ENCODE results near the gene SF3B5.
A peak's percentile ranks its signal among the peaks of the same experiment; 100 is the strongest.
"Not testable (repeated sequence)": the region's sequence is repeated elsewhere in the genome, so short reads cannot be mapped to it uniquely, and the experiment has no call there.

The SF3B5 gene

DNA sequence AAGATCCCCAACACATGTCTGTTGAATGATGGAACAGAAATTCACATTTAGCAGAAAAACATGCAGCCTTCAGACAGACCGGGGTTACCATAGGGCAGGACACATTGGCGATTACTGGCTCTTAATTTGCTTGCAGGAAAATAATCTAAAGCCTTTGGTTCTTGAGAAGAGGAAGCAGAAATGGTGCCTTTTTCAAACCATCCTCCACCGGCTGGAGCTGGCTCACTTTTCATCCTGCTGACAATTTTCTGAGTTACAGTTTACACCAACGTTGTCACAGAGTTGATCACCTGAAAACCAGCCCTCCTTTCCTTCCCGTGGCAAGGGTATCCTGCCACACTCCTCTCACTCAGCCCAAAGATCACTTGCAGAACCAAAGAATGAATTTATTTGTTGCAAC, 32.6 kb downstream of the SF3B5 start:
- no peak overlapping the region for H3K9ac ChIP-seq (ENCODE audit: low read depth, low read length)
- H3K36me3 ChIP-seq (ENCODE audit: insufficient read depth, low read depth, low read length) = no peaks in the 10 kb centered on the region
- no peak overlapping the region for H3K27ac ChIP-seq (ENCODE audit: low read length)
- H3K4me1 ChIP-seq (ENCODE audit: insufficient read depth, low read length) = peaks cover 17% of the 10 kb centered on the region; the same call in 1 of the 2 replicates
- H3K9me3 ChIP-seq (ENCODE audit: insufficient read depth, low read depth, low read length) = no peaks in the 10 kb centered on the region
- peaks cover 76% of the 10 kb centered on the region for H3K27me3 ChIP-seq (ENCODE audit: insufficient read depth, low read length)
- peak overlapping the region; percentile 81; the same call in 1 of the 2 replicates for H3K4me3 ChIP-seq (ENCODE audit: low read length)

DNA sequence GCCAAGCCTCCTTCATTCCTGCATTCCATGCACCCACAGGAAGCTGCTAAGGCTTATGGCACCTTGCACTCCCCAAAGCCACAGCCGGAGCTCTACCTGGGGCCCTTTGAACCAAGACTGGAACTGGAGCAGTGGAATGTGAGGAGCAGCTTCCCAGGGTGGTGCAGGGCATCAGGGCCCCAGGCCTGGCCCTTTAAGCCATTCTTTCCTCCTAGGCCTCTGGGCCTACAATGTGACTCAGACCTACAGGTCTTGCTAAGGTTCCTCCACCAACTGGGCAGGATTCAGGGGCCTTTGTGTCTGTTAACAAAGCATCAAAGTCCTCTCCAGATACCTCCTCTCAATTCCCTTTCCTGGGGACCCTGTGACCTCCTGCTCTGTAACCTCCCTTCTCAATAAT, 36.2 kb downstream of the SF3B5 start:
- Histone ChIP-seq H3K27ac (ENCODE audit: low read length) (no peak overlapping the region), H3K9ac (ENCODE audit: low read depth, low read length) (no peak overlapping the region), H3K4me3 (ENCODE audit: low read length) (no peak overlapping the region), H3K4me1 (ENCODE audit: insufficient read depth, low read length) (peaks cover 11% of the 10 kb centered on the region; the same call in 1 of the 2 replicates), H3K9me3 (ENCODE audit: insufficient read depth, low read depth, low read length) (no peaks in the 10 kb centered on the region), H3K36me3 (ENCODE audit: insufficient read depth, low read depth, low read length) (no peaks in the 10 kb centered on the region), H3K27me3 (ENCODE audit: insufficient read depth, low read length) (peaks cover 40% of the 10 kb centered on the region)

DNA sequence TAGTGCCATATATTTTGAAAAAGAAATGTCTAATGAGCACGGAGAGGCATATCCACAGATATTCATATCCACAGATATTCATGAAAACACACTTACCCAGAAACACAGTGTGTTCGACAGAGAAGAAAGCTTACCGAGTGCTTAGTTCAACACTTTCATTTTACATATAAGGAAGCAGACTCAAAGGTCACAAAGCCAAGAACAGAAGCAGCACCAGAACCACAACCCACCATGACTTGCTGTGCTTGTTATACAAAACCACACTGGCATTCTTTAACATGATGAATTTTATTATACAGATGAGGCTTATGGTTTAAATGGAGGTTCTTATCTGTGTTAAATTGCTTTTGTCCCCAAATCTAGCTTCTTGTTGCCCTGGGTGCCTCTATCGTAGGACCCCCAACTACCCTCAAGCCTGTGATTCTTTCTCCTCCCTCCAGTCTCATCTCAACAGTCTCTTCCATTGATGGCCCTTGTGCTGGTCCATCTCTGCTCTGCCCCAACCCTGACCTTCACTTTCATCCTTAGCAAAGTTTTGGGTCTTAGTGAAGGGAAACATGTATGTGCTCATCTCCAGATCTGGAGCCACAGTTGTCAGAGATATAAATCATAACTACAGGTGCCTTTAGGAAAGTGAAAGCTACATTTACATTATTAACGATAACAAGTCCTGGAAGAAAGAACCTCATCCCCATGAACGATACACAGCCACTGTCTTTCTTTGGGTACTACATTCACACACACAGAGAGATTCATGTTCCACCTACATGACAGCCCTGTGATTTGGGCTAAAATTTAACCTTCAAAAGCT, 40.0 kb downstream of the SF3B5 start:
- Histone ChIP-seq H3K9ac (ENCODE audit: low read depth, low read length) (no peak overlapping the region), H3K36me3 (ENCODE audit: insufficient read depth, low read depth, low read length) (no peaks in the 10 kb centered on the region), H3K4me3 (ENCODE audit: low read length) (no peak overlapping the region)

DNA sequence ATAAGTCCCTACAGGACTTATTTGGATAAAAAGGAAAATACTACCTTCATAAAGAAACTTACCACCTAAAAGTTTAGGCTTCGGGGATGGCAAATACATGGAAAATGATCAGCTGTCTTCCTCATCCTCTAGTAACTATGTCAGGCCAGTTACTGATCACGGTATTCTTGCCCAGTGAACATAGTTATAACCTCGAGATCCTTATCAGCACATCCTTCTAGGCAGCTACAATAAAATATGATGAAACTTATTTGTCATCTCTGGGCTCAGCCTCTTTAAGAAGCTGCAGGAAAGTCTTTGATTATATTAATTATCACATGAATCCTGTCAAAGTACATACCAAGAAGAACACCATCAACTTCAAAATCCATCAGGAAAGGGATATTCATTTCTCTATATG, 41.8 kb downstream of the SF3B5 start:
- H3K27ac ChIP-seq (ENCODE audit: low read length) = no peak overlapping the region
- no peaks in the 10 kb centered on the region for H3K9me3 ChIP-seq (ENCODE audit: insufficient read depth, low read depth, low read length)
- no peak overlapping the region for H3K9ac ChIP-seq (ENCODE audit: low read depth, low read length)
- no peaks in the 10 kb centered on the region for H3K27me3 ChIP-seq (ENCODE audit: insufficient read depth, low read length)
- no peaks in the 10 kb centered on the region for H3K36me3 ChIP-seq (ENCODE audit: insufficient read depth, low read depth, low read length)
- H3K4me1 ChIP-seq (ENCODE audit: insufficient read depth, low read length) = no peaks in the 10 kb centered on the region
- H3K4me3 ChIP-seq (ENCODE audit: low read length) = no peak overlapping the region

More for the DNA sequence above, 40.0 kb downstream of the SF3B5 start:
- H3K4me1 ChIP-seq (ENCODE audit: insufficient read depth, low read length) = no peaks in the 10 kb centered on the region
- no peak overlapping the region for H3K27ac ChIP-seq (ENCODE audit: low read length)
- peaks cover 2% of the 10 kb centered on the region; the same call in 1 of the 2 replicates for H3K27me3 ChIP-seq (ENCODE audit: insufficient read depth, low read length)
- no peaks in the 10 kb centered on the region for H3K9me3 ChIP-seq (ENCODE audit: insufficient read depth, low read depth, low read length)

DNA sequence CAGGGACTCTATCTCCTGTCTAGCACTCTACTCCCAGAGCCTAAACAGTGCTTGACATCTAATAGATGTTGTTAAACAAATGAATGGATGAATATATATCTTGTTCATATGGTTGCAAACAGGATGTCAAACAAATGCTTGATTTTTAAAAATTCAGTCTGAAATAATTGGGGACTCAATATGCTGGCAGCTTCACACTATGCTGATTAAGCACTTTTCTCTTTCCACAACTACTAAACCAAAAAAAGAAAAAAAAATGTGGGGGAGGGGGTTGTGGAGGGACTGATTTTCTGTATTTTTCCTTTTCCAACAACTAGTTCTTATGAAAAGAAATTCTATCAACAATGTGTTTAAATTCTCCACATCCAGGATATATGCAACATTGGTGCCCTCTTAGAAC, 42.9 kb downstream of the SF3B5 start:
- Histone ChIP-seq H3K9me3 (ENCODE audit: insufficient read depth, low read depth, low read length) (peaks cover 3% of the 10 kb centered on the region; the same call in 1 of the 2 replicates), H3K9ac (ENCODE audit: low read depth, low read length) (no peak overlapping the region), H3K36me3 (ENCODE audit: insufficient read depth, low read depth, low read length) (no peaks in the 10 kb centered on the region), H3K27ac (ENCODE audit: low read length) (no peak overlapping the region), H3K4me3 (ENCODE audit: low read length) (no peak overlapping the region), H3K27me3 (ENCODE audit: insufficient read depth, low read length) (no peaks in the 10 kb centered on the region), H3K4me1 (ENCODE audit: insufficient read depth, low read length) (no peaks in the 10 kb centered on the region)

DNA sequence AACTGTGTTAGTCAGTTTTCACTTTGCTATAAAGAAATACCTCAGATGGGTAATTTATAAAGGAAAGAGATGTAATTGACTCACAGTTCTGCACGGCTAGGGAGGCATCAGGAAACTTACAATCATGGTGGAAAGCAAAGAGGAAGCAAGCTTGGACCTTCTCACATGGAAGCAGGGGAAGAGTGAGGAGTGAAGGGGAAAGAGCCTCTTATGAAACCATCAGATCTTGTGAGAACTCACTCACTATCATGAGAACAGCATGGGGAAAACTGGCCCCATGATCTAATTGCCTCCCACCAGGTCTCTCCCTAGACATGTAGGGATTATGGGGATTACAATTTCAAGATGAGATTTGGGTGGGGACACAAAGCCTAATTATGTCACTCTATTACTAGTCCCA, 46.0 kb downstream of the SF3B5 start:
- Histone ChIP-seq H3K36me3 (ENCODE audit: insufficient read depth, low read depth, low read length) (no peaks in the 10 kb centered on the region), H3K9ac (ENCODE audit: low read depth, low read length) (no peak overlapping the region)

DNA sequence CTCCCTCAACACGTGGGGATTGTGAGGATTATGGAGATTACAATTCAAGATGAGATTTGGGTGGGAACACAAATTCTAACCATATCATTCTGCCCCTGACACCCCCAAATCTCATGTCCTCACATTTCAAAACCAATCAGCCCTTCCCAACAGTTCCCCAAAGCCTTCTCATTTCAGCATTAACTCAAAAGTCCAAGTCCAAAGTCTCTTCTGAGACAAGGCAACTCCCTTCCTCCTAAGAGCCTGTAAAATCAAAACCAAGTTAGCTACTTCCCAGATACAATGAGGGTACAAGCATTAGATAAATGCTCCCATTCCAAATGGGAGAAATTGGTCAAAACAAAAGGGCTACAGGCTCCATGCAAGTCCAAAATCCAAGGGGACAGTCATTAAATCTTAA, 47.7 kb downstream of the SF3B5 start:
- no peaks in the 10 kb centered on the region for H3K36me3 ChIP-seq (ENCODE audit: insufficient read depth, low read depth, low read length)
- no peak overlapping the region for H3K9ac ChIP-seq (ENCODE audit: low read depth, low read length)

More for the DNA sequence above, 46.0 kb downstream of the SF3B5 start:
- Histone ChIP-seq H3K27me3 (ENCODE audit: insufficient read depth, low read length) (no peaks in the 10 kb centered on the region), H3K4me1 (ENCODE audit: insufficient read depth, low read length) (no peaks in the 10 kb centered on the region), H3K4me3 (ENCODE audit: low read length) (no peak overlapping the region), H3K27ac (ENCODE audit: low read length) (no peak overlapping the region), H3K9me3 (ENCODE audit: insufficient read depth, low read depth, low read length) (peaks cover 3% of the 10 kb centered on the region; the same call in 1 of the 2 replicates)

DNA sequence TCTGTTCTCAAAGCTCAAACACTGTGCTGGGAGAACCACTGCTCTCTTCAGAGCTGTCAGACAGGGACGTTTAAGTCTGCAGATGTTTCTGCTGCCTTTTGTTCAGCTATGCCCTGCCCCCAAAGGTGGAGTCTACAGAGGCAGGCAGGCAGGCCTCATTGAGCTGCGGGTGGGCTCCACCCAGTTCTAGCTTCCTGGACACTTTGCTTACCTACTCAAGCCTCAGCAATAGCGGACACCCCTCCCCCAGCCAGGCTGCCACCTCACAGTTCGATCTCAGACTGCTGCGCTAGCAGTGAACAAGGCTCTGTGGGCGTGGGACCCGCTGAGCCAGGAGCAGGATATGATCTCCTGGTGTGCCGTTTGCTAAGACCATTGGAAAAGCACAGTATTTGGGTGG, 48.7 kb downstream of the SF3B5 start:
- H3K36me3 ChIP-seq (ENCODE audit: insufficient read depth, low read depth, low read length); H3K27ac ChIP-seq (ENCODE audit: low read length); H3K4me1 ChIP-seq (ENCODE audit: insufficient read depth, low read length); H3K9ac ChIP-seq (ENCODE audit: low read depth, low read length); H3K4me3 ChIP-seq (ENCODE audit: low read length); H3K27me3 ChIP-seq (ENCODE audit: insufficient read depth, low read length); H3K9me3 ChIP-seq (ENCODE audit: insufficient read depth, low read depth, low read length): not testable (repeated sequence)

More for the DNA sequence above, 47.7 kb downstream of the SF3B5 start:
- no peak overlapping the region for H3K4me3 ChIP-seq (ENCODE audit: low read length)
- no peaks in the 10 kb centered on the region for H3K4me1 ChIP-seq (ENCODE audit: insufficient read depth, low read length)
- H3K27me3 ChIP-seq (ENCODE audit: insufficient read depth, low read length) = no peaks in the 10 kb centered on the region
- no peak overlapping the region for H3K27ac ChIP-seq (ENCODE audit: low read length)
- peaks cover 3% of the 10 kb centered on the region; the same call in 1 of the 2 replicates for H3K9me3 ChIP-seq (ENCODE audit: insufficient read depth, low read depth, low read length)

DNA sequence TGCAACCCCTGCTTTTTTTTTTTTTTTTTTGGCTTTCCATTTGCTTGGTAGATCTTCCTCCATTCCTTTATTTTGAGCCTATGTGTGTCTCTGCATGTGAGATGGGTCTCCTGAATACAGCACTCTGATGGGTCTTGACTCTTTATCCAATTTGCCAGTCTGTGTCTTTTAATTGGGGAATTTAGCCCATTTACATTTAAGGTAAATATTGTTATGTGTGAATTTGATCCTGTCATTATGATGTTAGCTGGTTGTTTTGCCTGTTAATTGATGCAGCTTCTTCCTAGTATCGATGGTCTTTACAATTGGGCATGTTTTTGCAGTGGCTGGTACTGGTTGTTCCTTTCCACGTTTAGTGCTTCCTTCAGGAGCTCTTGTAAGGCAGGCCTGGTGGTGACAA, 50.4 kb downstream of the SF3B5 start:
- H3K27ac ChIP-seq (ENCODE audit: low read length); H3K27me3 ChIP-seq (ENCODE audit: insufficient read depth, low read length); H3K36me3 ChIP-seq (ENCODE audit: insufficient read depth, low read depth, low read length); H3K4me3 ChIP-seq (ENCODE audit: low read length); H3K9me3 ChIP-seq (ENCODE audit: insufficient read depth, low read depth, low read length); H3K9ac ChIP-seq (ENCODE audit: low read depth, low read length); H3K4me1 ChIP-seq (ENCODE audit: insufficient read depth, low read length): not testable (repeated sequence)

Data from iPS-20b (cell line).